TTC549 (cell line): Measurements from ENCODE around the gene EOLA2.
"Not testable (repeated sequence)": the region's sequence is repeated elsewhere in the genome, so short reads cannot be mapped to it uniquely, and the experiment has no call there.

Source experiments
- FAIRE-seq: peaks from 2 replicates; lab custom pipeline; 2012; peaks lifted over from hg19 to GRCh38; lab: Jason Lieb, UNC

The EOLA2 gene

GRCh38 chrX:149932970-149933369, 5.3 kb downstream of the EOLA2 start:
- not testable (repeated sequence) for FAIRE-seq

GRCh38 chrX:149932150-149932549, 6.1 kb downstream of the EOLA2 start:
- FAIRE-seq: not testable (repeated sequence)

- not testable (repeated sequence) for FAIRE-seq
These were observed 6.9 kb downstream of the EOLA2 start for GRCh38 chrX:149931355-149931754.

- not testable (repeated sequence) for FAIRE-seq
These were observed 8.9 kb downstream of the EOLA2 start, which contains the start of gene HSFX4 for GRCh38 chrX:149929400-149929799. Gene HSFX4 (plus strand): TSS chrX:149929573. CDS start chrX:149929645, 72 bp downstream.

- FAIRE-seq: not testable (repeated sequence)
These were observed 9.7 kb downstream of the EOLA2 start for GRCh38 chrX:149928635-149929034.

- FAIRE-seq: not testable (repeated sequence)
These were observed 10.4 kb downstream of the EOLA2 start for GRCh38 chrX:149927964-149928258.

GRCh38 chrX:149927245-149927963, 10.9 kb downstream of the EOLA2 start:
- FAIRE-seq: not testable (repeated sequence)

- not testable (repeated sequence) for FAIRE-seq
These were observed 13.9 kb downstream of the EOLA2 start for GRCh38 chrX:149924434-149924833.

GRCh38 chrX:149923836-149924235, 14.5 kb downstream of the EOLA2 start:
- not testable (repeated sequence) for FAIRE-seq

GRCh38 chrX:149916745-149917392, 21.4 kb downstream of the EOLA2 start:
- FAIRE-seq: no peak

GRCh38 chrX:149910178-149910695, 28.1 kb downstream of the EOLA2 start:
- no peak for FAIRE-seq

GRCh38 chrX:149909324-149910177, 28.7 kb downstream of the EOLA2 start:
- no peak for FAIRE-seq

- no peak for FAIRE-seq
These were observed 29.6 kb downstream of the EOLA2 start for GRCh38 chrX:149908727-149909126.

GRCh38 chrX:149908308-149908707, 30.0 kb downstream of the EOLA2 start:
- FAIRE-seq: no peak

- FAIRE-seq: no peak
These were observed 34.2 kb downstream of the EOLA2 start for GRCh38 chrX:149903889-149904748.

GRCh38 chrX:149898554-149898953, 39.7 kb downstream of the EOLA2 start:
- no peak for FAIRE-seq

GRCh38 chrX:149890828-149891227, 47.5 kb downstream of the EOLA2 start:
- not testable (repeated sequence) for FAIRE-seq
